Heart right ventricle (tissue), 16 donors: ENCODE measurements around the gene GRM1. TPM values are rescaled to one million over a fixed set of nuclear protein-coding genes. Genes with fewer than 3 reads are reported as not detected.

Experiments
- ATAC-seq, 8 donors: fragments of 200-7000 bp; cut with Tn5 transposase; one replicate each; pipeline ENCODE4 v1.9.1; 2020; ENCODE audit warnings: mild to moderate bottlenecking in 8 of 8, moderate library complexity in 8 of 8, moderate number of reproducible peaks in 1 of 8
- DNase-seq, 2 donors: peaks; one replicate each; pipeline ENCODE4 v3.0.0-alpha.2; 2020
- H3K27ac ChIP-seq, 10 donors: fragments of 200-600 bp; sonication (generic) in 2 of 10; one replicate each; pipeline versions ENCODE4 v1.5.0 to v1.8.0; 2020 to 2022; ENCODE audit warnings: mild to moderate bottlenecking in 3 of 10
- H3K27me3 ChIP-seq, 7 donors: fragments of 200-600 bp; one replicate each; pipeline ENCODE4 v1.8.0; 2021 to 2022; ENCODE audit warnings: mild to moderate bottlenecking in 2 of 7
- H3K36me3 ChIP-seq, 9 donors: fragments of 200-600 bp; sonication (generic) in 1 of 9; one replicate each; pipeline versions ENCODE4 v1.5.0 to v1.8.0; 2020 to 2022; ENCODE audit warnings: mild to moderate bottlenecking in 2 of 9
- H3K4me1 ChIP-seq, 9 donors: fragments of 200-600 bp; sonication (generic) in 1 of 9; one replicate each; pipeline versions ENCODE4 v1.5.0 to v1.8.0; 2020 to 2022; ENCODE audit warnings: mild to moderate bottlenecking in 4 of 9
- H3K4me3 ChIP-seq, 10 donors: fragments of 200-600 bp; sonication (generic) in 2 of 10; one replicate each; pipeline versions ENCODE4 v1.5.0 to v1.8.0; 2020 to 2022; ENCODE audit warnings: mild to moderate bottlenecking in 7 of 10, moderate library complexity in 2 of 10
- H3K9me3 ChIP-seq, 11 donors: fragments of 200-600 bp in 10 of 11; sonication (generic) in 2 of 11; one replicate each; pipeline versions ENCODE4 v1.5.0 to v1.8.0; 2013 to 2022; ENCODE audit warnings: mild to moderate bottlenecking in 2 of 11, control low read depth in 1 of 11, moderate library complexity in 1 of 11
- CTCF ChIP-seq, 9 donors: fragments of 200-600 bp; sonication (generic) in 2 of 9; IDR thresholded peaks; one replicate each; pipeline versions ENCODE4 v1.5.0 to v1.8.0; 2021 to 2022; ENCODE audit warnings: antibody characterized with exemption in 9 of 9, mild to moderate bottlenecking in 5 of 9, moderate library complexity in 1 of 9
- WGBS, 2 donors: extraction: QIAGEN DNeasy Blood & Tissue Kit; methylation state at CpG; one replicate each; pipeline ENCODE4 v1.1.7; 2013; ENCODE audit warnings: inconsistent platforms in 1 of 2; 5-methylcytosine and 5-hydroxymethylcytosine counted together
- intact Hi-C, 10 donors: fragments of 100-400 bp; cut with DNase I; formaldehyde crosslinking; loops; one replicate each; pipeline versions ENCODE4 v1.11.1 to v1.14.2; 2022
- polyA plus RNA-seq, 2 donors: library from polyadenylated mRNA; stranded (reverse); fragments of 200-250 nt; gene quantifications; one replicate each; pipeline ENCODE4 v1.2.3, GENCODE V29; 2013
- total RNA-seq, 10 donors: library from RNA; stranded (reverse); fragmentation: NEBNext Ultra II Directional in 3 of 10; extraction: Animal tissue kit (Norgen Biotek cat#: 25700) in 3 of 10; gene quantifications; one replicate each; pipeline versions ENCODE4 v1.2.1 to v1.2.4, GENCODE V29; 2021 to 2023
- donor health status: Arrhythmogenic right ventricular cardiomyopathy.
- donor health status: ischemic (EF 13 %, LVEDD 7.1; RV severe dilation, severe dysfunction).
- donor health status: healthy with polysubstance abuse.
- donor health status: DM: no; HTN: yes; CAD: no.
- donor health status: DM: no; HTN: no; CAD: no.
- donor health status: ischemic (EF 25% LVEDD 6.9; RV normal size, moderate dysfunction).
- donor health status: ischemic (EF 25% LVEDD 5.7; RV mildly dilated, moderate dysfunction).
- donor health status: healthy.
- donor health status: DM: yes; HTN: yes; CAD: no.
- donor health status: Ischemic cardiomyopathy.
- donor health status: ischemic (EF 35%, LVEDD 5.7; RV mildly dilated, moderate dysfunction).
- donor health status: nonischemic (EF 11% LVEDD 7.7; RV severe dilation, severe dysfunction).
- donor health status: DM: yes; HTN: yes; CAD: no.
- donor health status: PGD.
- donor health status: ischemic (EF 29% LVEDD 5.4; RV normal size, mild dysfunction).
- donor health status: nonischemic (EF 23%, LVEDD 6.1; RV moderate dilation, normal function).

The GRM1 gene
- total and polyA plus RNA-seq, 12 donors = 0.26 to 8.3 (median 4.6) TPM

- no peak for DNase-seq
Measured at GRCh38 chr6:146154197-146154596, 125.3 kb downstream of the GRM1 start.

GRCh38 chr6:146161664-146162063 is 132.8 kb downstream of the GRM1 start:
- Histone ChIP-seq H3K4me1 (no peaks in the 10 kb centered on the region), H3K27me3 (no peaks in the 10 kb centered on the region), H3K4me3 (no peak overlapping the region), H3K36me3 (no peaks in the 10 kb centered on the region), H3K9me3 (no peaks in the 10 kb centered on the region), H3K27ac (no peak overlapping the region)
- intact Hi-C loops = loop anchor here in 1 of 10 donors (1.0 kb wide), 1 partner anchor 9 kb away; no protein-coding TSS in a partner anchor
- TF ChIP-seq CTCF (IDR thresholded peaks at IDR 0.05) = no peak
- WGBS, 2 donors = 43 to 50% methylated on average over 5 of the region's 5 CpGs
- ATAC-seq = no peak
- DNase-seq = no peak

More at GRCh38 chr6:146154197-146154596, 125.3 kb downstream of the GRM1 start:
- TF ChIP-seq CTCF (IDR thresholded peaks at IDR 0.05) = no peak
- no peaks in the 10 kb centered on the region for H3K27me3 ChIP-seq
- ATAC-seq = no peak
- intact Hi-C loops = no loop called here
- WGBS, 2 donors = 37 to 45% methylated on average over 6 of the region's 6 CpGs
- no peaks in the 10 kb centered on the region for H3K36me3 ChIP-seq
- H3K9me3 ChIP-seq = no peaks in the 10 kb centered on the region
- H3K4me1 ChIP-seq = no peaks in the 10 kb centered on the region
- no peak overlapping the region for H3K27ac ChIP-seq
- no peak overlapping the region for H3K4me3 ChIP-seq

- Histone ChIP-seq H3K27me3 (no peaks in the 10 kb centered on the region), H3K36me3 (no peaks in the 10 kb centered on the region), H3K9me3 (peaks cover 0 to 18% (median 5%) of the 10 kb centered on the region in 11 donors), H3K4me1 (no peaks in the 10 kb centered on the region), H3K4me3 (no peak overlapping the region), H3K27ac (no peak overlapping the region)
- ATAC-seq (no peak), DNase-seq (no peak)
- intact Hi-C loops = loop anchor here in 1 of 10 donors (1.0 kb wide), 1 partner anchor 8 kb away; no protein-coding TSS in a partner anchor
- 84% methylated on average over 1 of the region's 1 CpG for WGBS, 2 donors
- no peak for TF ChIP-seq CTCF (IDR thresholded peaks at IDR 0.05)
Measured at GRCh38 chr6:146169872-146170271, 141.0 kb downstream of the GRM1 start.

- H3K4me3 ChIP-seq = no peak overlapping the region
- H3K27me3 ChIP-seq = peaks cover 0 to 4% (median 0%) of the 10 kb centered on the region in 7 donors
- H3K9me3 ChIP-seq = no peaks in the 10 kb centered on the region
- no peak for TF ChIP-seq CTCF (IDR thresholded peaks at IDR 0.05)
- no peaks in the 10 kb centered on the region for H3K4me1 ChIP-seq
- no peak for ATAC-seq
- no peaks in the 10 kb centered on the region for H3K36me3 ChIP-seq
- intact Hi-C loops = no loop called here
- no peak overlapping the region for H3K27ac ChIP-seq
- no peak for DNase-seq
- WGBS, 2 donors = 97 to 98% methylated on average over 1 of the region's 1 CpG
Measured at GRCh38 chr6:146177785-146178184, 148.9 kb downstream of the GRM1 start.
